Parathyroid adenoma (tissue), 2 donors: Measurements from ENCODE around the gene PHYKPL.

Source experiments
- H2AFZ ChIP-seq: fragments of 300-600 bp; sonication (generic); one replicate; pipeline ENCODE4 v1.7.0; 2017; ENCODE audit warnings: antibody characterized with exemption, mild to moderate bottlenecking
- H3K27ac ChIP-seq: fragments of 300-600 bp; sonication (generic); one replicate; pipeline ENCODE4 v1.7.0; 2017
- H3K27me3 ChIP-seq: fragments of 300-600 bp; sonication (generic); one replicate; pipeline ENCODE4 v1.7.0; 2017; ENCODE audit warnings: low read length; ENCODE audit not compliant: control insufficient read depth, insufficient read depth
- H3K36me3 ChIP-seq: fragments of 300-600 bp; sonication (generic); one replicate; pipeline ENCODE4 v1.7.0; 2017; ENCODE audit warnings: low read length; ENCODE audit not compliant: control insufficient read depth, insufficient read depth
- H3K4me1 ChIP-seq: fragments of 300-600 bp; sonication (generic); one replicate; pipeline ENCODE4 v1.7.0; 2017; ENCODE audit warnings: control low read depth
- H3K4me2 ChIP-seq: fragments of 300-600 bp; sonication (generic); one replicate; pipeline ENCODE4 v1.7.0; 2017; ENCODE audit warnings: low read length
- H3K4me3 ChIP-seq: fragments of 300-600 bp; sonication (generic); one replicate; pipeline ENCODE4 v1.7.0; 2017; ENCODE audit warnings: low read depth, low read length
- H3K79me2 ChIP-seq: fragments of 300-600 bp; sonication (generic); one replicate; pipeline ENCODE4 v1.7.0; 2017; ENCODE audit warnings: control low read depth
- H3K9ac ChIP-seq: fragments of 300-600 bp; sonication (generic); one replicate; pipeline ENCODE4 v1.7.0; 2017; ENCODE audit warnings: mild to moderate bottlenecking
- H3K9me3 ChIP-seq: fragments of 300-600 bp; sonication (generic); one replicate; pipeline ENCODE4 v1.7.0; 2017; ENCODE audit warnings: low read length; ENCODE audit not compliant: control insufficient read depth
- TF ChIP-seq, protein P1 (sequence below): fragments of 300-600 bp; sonication (generic); IDR thresholded peaks from one replicate; pipeline ENCODE4 v1.7.0; 2017; ENCODE audit warnings: antibody characterized with exemption, mild to moderate bottlenecking
- donor health status: primary hyperparathyroidism.

PHYKPL gene

DNA sequence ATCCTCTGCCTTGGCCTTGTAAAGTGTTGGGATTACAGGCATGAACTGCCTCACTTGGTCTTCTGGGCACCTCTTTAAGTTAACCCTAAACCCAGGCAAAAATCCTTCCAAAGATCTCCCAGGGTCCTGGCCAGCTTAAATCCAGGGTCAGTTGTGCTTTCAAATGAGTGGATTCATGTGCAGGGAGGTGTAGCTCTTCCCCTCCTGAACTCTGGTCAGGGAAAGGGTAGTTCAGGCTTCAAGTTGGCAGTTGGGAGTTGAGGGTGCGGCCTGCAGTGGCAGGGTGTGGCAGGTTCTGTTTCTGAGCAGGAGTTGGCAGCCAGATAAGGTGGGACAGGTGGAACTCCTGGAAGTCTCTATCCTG, 24.7 kb downstream of the PHYKPL start:
- Histone ChIP-seq H3K27ac (no peak overlapping the region), H3K4me1 (peaks cover 17% of the 10 kb centered on the region), H3K79me2 (peaks cover 11% of the 10 kb centered on the region), H3K9me3 (no peaks in the 10 kb centered on the region), H3K36me3 (no peaks in the 10 kb centered on the region), H2AFZ (no peak overlapping the region), H3K4me2 (no peak overlapping the region), H3K9ac (no peak overlapping the region), H3K4me3 (no peak overlapping the region), H3K27me3 (no peaks in the 10 kb centered on the region)
- TF ChIP-seq, protein P1, sequence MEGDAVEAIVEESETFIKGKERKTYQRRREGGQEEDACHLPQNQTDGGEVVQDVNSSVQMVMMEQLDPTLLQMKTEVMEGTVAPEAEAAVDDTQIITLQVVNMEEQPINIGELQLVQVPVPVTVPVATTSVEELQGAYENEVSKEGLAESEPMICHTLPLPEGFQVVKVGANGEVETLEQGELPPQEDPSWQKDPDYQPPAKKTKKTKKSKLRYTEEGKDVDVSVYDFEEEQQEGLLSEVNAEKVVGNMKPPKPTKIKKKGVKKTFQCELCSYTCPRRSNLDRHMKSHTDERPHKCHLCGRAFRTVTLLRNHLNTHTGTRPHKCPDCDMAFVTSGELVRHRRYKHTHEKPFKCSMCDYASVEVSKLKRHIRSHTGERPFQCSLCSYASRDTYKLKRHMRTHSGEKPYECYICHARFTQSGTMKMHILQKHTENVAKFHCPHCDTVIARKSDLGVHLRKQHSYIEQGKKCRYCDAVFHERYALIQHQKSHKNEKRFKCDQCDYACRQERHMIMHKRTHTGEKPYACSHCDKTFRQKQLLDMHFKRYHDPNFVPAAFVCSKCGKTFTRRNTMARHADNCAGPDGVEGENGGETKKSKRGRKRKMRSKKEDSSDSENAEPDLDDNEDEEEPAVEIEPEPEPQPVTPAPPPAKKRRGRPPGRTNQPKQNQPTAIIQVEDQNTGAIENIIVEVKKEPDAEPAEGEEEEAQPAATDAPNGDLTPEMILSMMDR: no peak

DNA sequence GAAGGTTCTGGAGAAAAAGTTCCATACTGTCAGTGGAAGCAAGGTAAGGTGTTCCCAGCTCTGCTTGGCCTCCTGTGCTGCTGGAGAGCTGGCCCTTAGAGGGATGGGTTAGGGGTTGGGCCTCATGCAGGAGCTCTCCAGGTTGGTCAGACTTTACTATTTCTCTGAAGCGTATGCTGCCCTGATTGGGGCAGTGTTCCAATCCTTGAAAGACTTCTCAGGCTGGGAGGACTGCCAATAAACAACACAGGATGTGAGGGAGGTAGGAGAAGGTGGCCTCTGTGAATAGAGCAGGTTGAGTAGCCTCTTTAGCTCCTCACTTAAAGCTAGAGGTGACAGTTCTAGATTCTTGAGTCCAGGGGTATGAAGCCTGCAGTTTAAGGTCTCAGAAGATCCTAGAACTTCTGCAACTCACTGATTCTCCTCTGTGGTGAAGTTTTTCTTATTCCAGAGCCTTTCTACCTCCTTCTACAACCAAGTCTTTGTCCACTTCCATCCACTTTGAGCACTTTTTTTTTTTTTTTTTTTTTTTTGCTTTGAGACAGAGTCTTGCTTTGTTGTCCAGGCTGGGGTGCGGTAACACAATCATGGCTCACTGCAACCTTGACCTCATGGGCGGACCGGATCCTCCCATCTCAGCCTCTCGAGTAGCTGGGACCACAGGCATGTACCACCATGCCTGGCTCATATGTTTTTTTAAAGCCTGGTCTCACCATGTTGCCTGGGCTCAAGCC, 25.3 kb downstream of the PHYKPL start:
- Histone ChIP-seq H3K9me3 (no peaks in the 10 kb centered on the region), H3K4me2 (peak overlapping the region; percentile 22), H2AFZ (no peak overlapping the region), H3K79me2 (peaks cover 11% of the 10 kb centered on the region), H3K27me3 (no peaks in the 10 kb centered on the region), H3K4me3 (peak overlapping the region; percentile 23), H3K9ac (no peak overlapping the region), H3K27ac (peak overlapping the region; percentile 50), H3K4me1 (peaks cover 17% of the 10 kb centered on the region), H3K36me3 (no peaks in the 10 kb centered on the region)
- TF ChIP-seq, protein P1: no peak

DNA sequence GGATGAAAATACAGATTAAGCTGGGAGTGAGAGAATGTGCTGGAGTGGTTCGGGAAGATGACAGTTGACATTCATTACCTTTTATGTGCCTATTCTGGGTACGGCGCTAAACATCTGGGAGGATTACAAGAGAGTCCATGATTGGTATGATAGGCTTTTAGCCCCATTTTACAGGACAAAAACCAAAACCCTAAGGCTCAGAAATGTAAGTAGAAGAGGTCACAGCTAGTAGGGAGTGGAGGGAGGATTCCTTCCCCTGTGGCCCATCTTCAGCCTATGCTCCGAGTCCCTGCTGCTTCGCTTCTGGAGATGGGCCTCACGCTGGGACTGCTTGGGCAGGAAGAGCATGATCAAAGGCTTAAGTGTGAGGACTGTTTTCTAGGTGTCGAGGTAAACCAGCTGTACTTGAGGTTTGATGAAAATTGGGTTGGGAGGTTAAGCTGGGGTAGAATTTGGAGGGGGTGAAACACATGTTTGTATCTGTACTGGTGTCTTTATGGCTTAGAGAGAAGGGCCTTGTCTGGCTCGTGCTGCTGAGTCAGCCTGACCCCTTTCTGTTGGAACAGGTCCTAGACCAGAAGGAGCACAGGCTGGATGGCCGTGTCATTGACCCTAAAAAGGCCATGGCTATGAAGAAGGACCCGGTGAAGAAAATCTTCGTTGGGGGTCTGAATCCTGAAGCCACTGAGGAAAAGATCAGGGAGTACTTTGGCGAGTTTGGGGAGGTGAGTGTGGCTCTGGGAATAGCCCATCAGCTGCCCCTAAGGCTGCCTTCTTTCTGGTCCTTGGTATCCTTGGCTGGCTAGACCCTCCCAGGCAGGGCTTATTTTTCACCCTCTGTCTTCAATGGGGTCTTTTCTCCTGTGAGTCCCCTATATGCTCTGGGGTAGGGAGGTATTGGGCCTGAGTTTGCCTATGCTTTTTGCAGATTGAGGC, 26.2 kb downstream of the PHYKPL start:
- Histone ChIP-seq H3K4me2 (peak overlapping the region; percentile 68), H3K27ac (peak overlapping the region; percentile 50), H3K36me3 (no peaks in the 10 kb centered on the region), H3K79me2 (peaks cover 11% of the 10 kb centered on the region), H3K9ac (no peak overlapping the region), H3K27me3 (no peaks in the 10 kb centered on the region), H3K4me3 (peak overlapping the region; percentile 58), H3K4me1 (peaks cover 17% of the 10 kb centered on the region), H2AFZ (no peak overlapping the region), H3K9me3 (no peaks in the 10 kb centered on the region)
- TF ChIP-seq, protein P1: no peak

DNA sequence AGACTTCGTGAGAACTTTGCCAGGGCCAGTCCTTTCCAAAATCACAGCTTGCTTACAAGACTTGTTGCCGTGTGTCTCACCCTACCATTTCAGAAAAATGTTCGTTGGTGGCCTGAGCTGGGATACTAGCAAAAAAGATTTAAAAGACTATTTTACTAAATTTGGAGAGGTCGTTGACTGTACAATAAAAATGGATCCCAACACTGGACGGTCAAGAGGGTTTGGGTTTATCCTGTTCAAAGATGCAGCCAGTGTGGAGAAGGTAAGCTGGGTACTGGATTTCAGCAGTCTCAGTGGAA, 26.9 kb downstream of the PHYKPL start:
- H3K27ac ChIP-seq: peak overlapping the region; percentile 3
- peaks cover 17% of the 10 kb centered on the region for H3K4me1 ChIP-seq
- peak overlapping the region; percentile 58 for H3K4me3 ChIP-seq

More for the DNA sequence above, 26.9 kb downstream of the PHYKPL start:
- Histone ChIP-seq H3K36me3 (no peaks in the 10 kb centered on the region), H3K9me3 (no peaks in the 10 kb centered on the region), H2AFZ (no peak overlapping the region), H3K4me2 (peak overlapping the region; percentile 68), H3K27me3 (no peaks in the 10 kb centered on the region), H3K79me2 (peaks cover 11% of the 10 kb centered on the region), H3K9ac (no peak overlapping the region)
- TF ChIP-seq, protein P1: no peak
